ENCODE measurements around the gene IL3.

DNA sequence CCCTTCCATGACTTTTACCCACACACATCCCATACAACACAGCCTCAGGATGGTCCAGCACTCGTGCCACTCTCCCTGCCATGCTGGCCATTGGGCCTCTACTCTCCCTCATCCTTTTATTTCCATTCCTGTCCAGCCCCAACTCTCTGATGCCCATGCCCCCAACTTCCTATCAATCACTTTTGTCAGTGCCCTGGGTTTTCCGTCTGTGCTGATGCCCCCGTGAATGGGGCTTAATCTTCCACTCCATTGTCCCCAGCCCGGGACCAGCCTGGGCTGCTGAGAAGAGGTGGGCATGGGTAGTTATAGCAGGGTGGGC lies 36.4 kb upstream of the IL3 start:
- TF ChIP-seq, protein P1, sequence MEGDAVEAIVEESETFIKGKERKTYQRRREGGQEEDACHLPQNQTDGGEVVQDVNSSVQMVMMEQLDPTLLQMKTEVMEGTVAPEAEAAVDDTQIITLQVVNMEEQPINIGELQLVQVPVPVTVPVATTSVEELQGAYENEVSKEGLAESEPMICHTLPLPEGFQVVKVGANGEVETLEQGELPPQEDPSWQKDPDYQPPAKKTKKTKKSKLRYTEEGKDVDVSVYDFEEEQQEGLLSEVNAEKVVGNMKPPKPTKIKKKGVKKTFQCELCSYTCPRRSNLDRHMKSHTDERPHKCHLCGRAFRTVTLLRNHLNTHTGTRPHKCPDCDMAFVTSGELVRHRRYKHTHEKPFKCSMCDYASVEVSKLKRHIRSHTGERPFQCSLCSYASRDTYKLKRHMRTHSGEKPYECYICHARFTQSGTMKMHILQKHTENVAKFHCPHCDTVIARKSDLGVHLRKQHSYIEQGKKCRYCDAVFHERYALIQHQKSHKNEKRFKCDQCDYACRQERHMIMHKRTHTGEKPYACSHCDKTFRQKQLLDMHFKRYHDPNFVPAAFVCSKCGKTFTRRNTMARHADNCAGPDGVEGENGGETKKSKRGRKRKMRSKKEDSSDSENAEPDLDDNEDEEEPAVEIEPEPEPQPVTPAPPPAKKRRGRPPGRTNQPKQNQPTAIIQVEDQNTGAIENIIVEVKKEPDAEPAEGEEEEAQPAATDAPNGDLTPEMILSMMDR (conservative IDR thresholded peaks at IDR 0.05; ENCODE audit: low read depth, low read length) = no peak
- no peak for TF ChIP-seq EZH2 (IDR thresholded peaks at IDR 0.05; ENCODE audit: borderline replicate concordance, low read depth, low read length, poor library complexity, severe bottlenecking)

Measured in A673 (cell line).